ENCODE data around the gene GOLGA5.
A peak's percentile ranks its signal among the peaks of the same experiment; 100 is the strongest.
"Not testable (repeated sequence)": the region's sequence is repeated elsewhere in the genome, so short reads cannot be mapped to it uniquely, and the experiment has no call there.

The GOLGA5 gene

GRCh38 chr14:92830902-92831301 is 36.8 kb downstream of the GOLGA5 start:
- DNase-seq = no peak

DNA sequence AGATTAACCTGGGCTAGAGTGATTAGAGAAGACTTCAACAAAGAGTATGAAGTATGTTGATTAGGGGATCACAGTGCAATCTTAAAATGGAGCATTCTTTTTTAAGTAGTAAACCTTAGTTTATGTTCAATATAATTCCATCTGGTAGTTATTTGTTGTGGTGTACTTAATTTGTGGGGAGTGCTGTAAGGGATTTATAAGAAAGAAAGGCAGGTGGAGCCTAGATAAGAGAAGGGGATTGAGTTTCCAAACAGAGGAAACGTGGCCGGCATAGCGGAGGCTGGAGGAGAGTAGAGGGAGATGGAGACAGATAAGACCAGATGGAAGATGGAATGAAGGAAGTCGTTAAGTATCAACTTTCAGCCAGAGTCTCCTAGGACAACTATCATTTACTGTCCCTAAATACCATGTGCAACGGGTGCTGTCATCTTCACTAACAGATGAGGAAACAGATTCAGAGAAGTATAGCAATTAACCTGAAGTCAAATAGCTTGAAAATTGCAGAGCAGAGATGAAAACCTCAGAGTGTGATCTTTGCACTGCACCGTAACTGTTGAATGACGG is 38.1 kb downstream of the GOLGA5 start:
- no peak for DNase-seq

DNA sequence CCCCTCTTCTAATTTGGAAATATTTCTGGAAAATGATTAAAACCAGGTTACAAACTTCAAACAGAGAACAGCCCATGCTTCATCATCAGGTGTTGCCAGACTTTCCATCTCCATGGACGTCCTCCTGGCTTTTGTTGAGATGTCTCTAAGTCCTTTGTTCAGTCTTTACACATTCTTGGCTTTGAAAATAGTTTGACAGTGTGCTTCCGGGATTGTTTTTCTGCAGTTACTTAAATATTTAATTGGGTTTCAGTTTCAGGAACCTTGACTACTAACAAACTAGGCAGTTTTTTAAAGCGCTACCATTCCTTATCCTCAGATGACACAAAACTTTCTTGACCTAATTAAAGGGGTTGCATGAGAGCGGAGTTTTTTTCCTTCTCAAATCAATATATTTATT is 47.8 kb downstream of the GOLGA5 start:
- no peak for DNase-seq

GRCh38 chr14:92844204-92844603 is 50.1 kb downstream of the GOLGA5 start:
- no peak for DNase-seq

GRCh38 chr14:92846162-92846897 is 52.2 kb downstream of the GOLGA5 start:
- DNase-seq = no peak

DNA sequence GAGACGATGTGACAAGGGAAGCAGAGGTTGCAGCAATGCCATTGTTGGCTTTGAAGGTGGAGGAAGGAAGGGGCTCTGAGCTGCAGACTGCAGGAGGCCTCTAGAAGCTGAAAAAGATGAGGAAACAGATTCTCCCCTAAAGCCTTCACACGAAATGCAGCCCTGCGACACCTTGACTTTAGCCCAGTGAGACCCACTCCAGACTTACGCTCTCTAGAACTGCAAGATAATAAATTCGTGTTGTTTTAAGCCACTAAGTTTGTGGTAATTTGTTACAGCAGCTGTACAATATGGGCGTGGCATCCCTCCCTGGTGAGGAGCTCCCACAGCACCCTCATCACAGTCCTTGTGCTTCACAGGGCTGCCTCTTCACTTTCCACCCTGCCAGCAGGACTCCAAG is 53.2 kb downstream of the GOLGA5 start:
- peak in 1 of 2 experiments; percentile 46 for DNase-seq

- DNase-seq = peak in 1 of 2 experiments; percentile 30
Observed at GRCh38 chr14:92847749-92848148, 53.6 kb downstream of the GOLGA5 start.

GRCh38 chr14:92848887-92849286 is 54.8 kb downstream of the GOLGA5 start:
- DNase-seq = peak; percentile 6 to 7

GRCh38 chr14:92850492-92850891 is 56.4 kb downstream of the GOLGA5 start:
- no peak for DNase-seq

GRCh38 chr14:92853136-92853535 is 59.0 kb downstream of the GOLGA5 start:
- not testable (repeated sequence) for DNase-seq

- no peak for DNase-seq
Observed at GRCh38 chr14:92860049-92860840, 66.1 kb downstream of the GOLGA5 start.

GRCh38 chr14:92861856-92862745 is 68.0 kb downstream of the GOLGA5 start:
- DNase-seq = no peak

DNA sequence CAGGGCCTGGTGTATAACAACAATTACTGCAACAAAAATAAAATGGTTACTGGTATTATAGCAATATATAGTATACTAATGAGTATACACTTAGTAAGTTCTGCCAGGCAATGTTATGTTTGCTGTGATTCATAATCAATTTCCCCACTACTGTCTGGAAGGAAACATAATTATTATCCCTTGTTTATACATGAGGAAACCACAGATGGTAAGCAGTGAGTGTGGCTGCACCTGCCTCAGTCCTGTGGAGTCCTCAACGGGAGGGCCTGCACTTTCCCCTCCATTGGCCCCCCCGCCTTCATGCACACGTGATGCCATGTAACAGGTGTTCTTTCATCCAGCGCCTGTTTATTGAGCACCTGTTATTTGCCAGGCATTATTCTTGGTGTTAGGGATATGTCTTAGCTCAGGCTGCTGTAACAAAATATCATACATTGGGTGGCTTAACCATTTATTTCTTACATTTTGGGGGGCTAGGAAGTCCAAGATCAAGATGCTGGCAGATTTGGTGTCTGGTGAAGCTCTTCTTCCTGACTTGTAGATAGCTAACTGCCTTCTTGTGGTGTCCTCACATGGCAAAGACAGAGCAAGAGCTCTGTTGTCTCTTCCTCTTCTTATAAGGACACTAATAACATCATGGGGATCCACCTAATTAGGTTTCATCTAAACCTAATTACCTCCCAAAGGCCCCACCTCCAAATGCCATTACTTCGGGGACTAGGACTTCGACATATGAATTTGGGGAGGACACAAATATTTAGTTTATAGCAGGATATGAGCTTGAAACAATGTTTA is 69.4 kb downstream of the GOLGA5 start:
- peak in 1 of 2 experiments; percentile 3 for DNase-seq

DNA sequence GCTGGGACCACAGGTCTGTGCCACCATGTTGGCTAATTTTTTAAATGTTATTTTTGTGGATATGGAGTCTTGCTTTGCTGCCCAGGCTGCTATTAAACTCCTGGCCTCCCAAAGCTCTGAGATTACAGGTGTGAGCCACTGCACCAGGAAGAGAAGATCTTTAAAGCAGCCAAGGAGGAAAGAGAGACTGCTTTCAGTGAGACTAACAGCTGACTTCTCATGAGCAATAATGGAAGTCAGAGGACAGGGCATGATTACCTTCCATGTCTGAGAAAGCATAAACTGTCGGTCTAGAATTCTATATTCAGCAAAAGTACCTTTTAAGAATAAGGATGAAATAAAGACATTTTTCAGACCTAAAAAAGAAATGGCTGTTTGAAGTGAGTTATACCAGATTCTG is 71.6 kb downstream of the GOLGA5 start:
- DNase-seq = no peak

GRCh38 chr14:92866181-92866752 is 72.2 kb downstream of the GOLGA5 start:
- no peak for DNase-seq

- DNase-seq = no peak
Observed at GRCh38 chr14:92866901-92867865, 73.1 kb downstream of the GOLGA5 start.

GRCh38 chr14:92874962-92875661 is 81.0 kb downstream of the GOLGA5 start:
- DNase-seq = no peak

- DNase-seq = no peak
Observed at GRCh38 chr14:92877757-92878431, 83.8 kb downstream of the GOLGA5 start.

GRCh38 chr14:92880351-92880750 is 86.2 kb downstream of the GOLGA5 start:
- DNase-seq = no peak

Data from NCI-H526 (cell line).